GM10266 (cell line): ENCODE measurements around the gene ISM1.

ENCODE experiments used
- DNase-seq: peaks from one replicate; pipeline ENCODE4 v3.0.0; 2012; ENCODE audit errors: extremely low spot score
- TF ChIP-seq, protein P1 (sequence below): IDR thresholded peaks from 2 replicates; pipeline ENCODE4 v1.5.1; 2012; ENCODE audit warnings: mild to moderate bottlenecking, low read depth; ENCODE audit not compliant: control insufficient read depth, insufficient read depth; ENCODE audit errors: missing control alignments

ISM1 gene

GRCh38 chr20:13349235-13349604 is 128.1 kb downstream of the ISM1 start:
- TF ChIP-seq, protein P1, sequence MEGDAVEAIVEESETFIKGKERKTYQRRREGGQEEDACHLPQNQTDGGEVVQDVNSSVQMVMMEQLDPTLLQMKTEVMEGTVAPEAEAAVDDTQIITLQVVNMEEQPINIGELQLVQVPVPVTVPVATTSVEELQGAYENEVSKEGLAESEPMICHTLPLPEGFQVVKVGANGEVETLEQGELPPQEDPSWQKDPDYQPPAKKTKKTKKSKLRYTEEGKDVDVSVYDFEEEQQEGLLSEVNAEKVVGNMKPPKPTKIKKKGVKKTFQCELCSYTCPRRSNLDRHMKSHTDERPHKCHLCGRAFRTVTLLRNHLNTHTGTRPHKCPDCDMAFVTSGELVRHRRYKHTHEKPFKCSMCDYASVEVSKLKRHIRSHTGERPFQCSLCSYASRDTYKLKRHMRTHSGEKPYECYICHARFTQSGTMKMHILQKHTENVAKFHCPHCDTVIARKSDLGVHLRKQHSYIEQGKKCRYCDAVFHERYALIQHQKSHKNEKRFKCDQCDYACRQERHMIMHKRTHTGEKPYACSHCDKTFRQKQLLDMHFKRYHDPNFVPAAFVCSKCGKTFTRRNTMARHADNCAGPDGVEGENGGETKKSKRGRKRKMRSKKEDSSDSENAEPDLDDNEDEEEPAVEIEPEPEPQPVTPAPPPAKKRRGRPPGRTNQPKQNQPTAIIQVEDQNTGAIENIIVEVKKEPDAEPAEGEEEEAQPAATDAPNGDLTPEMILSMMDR = no peak
- no peak for DNase-seq
